Loucy (cell line): ENCODE results near the gene GSG1L2.

Experiments used
- H2AFZ ChIP-seq: fragments of 200-600 bp; sonication (generic); 2 replicates; pipeline ENCODE4 v1.6.0; 2016; ENCODE audit warnings: antibody characterized with exemption, mild to moderate bottlenecking, low read length, moderate library complexity
- H3F3A ChIP-seq: fragments of 200-600 bp; 2 replicates; pipeline ENCODE4 v1.6.0; 2016; ENCODE audit warnings: antibody characterized with exemption, low read depth, mild to moderate bottlenecking
- H3K27me3 ChIP-seq: fragments of 200-600 bp; sonication (generic); 2 replicates; pipeline ENCODE4 v1.6.1; 2014; ENCODE audit warnings: low read length, mild to moderate bottlenecking; ENCODE audit not compliant: insufficient read depth, poor library complexity, severe bottlenecking
- H3K36me3 ChIP-seq: fragments of 200-600 bp; sonication (generic); 2 replicates; pipeline ENCODE4 v1.6.1; 2016; ENCODE audit warnings: low read length; ENCODE audit not compliant: insufficient read depth
- H3K4me1 ChIP-seq: fragments of 200-600 bp; sonication (generic); 2 replicates; pipeline ENCODE4 v1.5.1; 2014; ENCODE audit warnings: low read length, mild to moderate bottlenecking; ENCODE audit not compliant: insufficient read depth, poor library complexity, severe bottlenecking
- H3K4me2 ChIP-seq: fragments of 200-600 bp; sonication (generic); 2 replicates; pipeline ENCODE4 v1.6.0; 2014; ENCODE audit warnings: antibody characterized with exemption, low read length, low read depth, mild to moderate bottlenecking; ENCODE audit not compliant: poor library complexity, severe bottlenecking
- H3K4me3 ChIP-seq: fragments of 200-600 bp; sonication (generic); 2 replicates; pipeline ENCODE4 v1.5.1; 2014; ENCODE audit warnings: low read length, mild to moderate bottlenecking, mixed read lengths; ENCODE audit not compliant: poor library complexity, severe bottlenecking
- H3K79me2 ChIP-seq: fragments of 200-600 bp; sonication (generic); 2 replicates; pipeline ENCODE4 v1.6.1; 2014; ENCODE audit warnings: low read length; ENCODE audit not compliant: insufficient read depth
- H3K9ac ChIP-seq: fragments of 200-600 bp; sonication (generic); 2 replicates; pipeline ENCODE4 v1.6.0; 2014; ENCODE audit warnings: mild to moderate bottlenecking, low read depth, low read length, moderate library complexity; ENCODE audit not compliant: poor library complexity, severe bottlenecking
- H3K9me2 ChIP-seq: fragments of 200-600 bp; sonication (generic); replicated peaks from 2 replicates; pipeline ENCODE4 v1.6.1; 2016; ENCODE audit warnings: low read depth, low read length, mixed read lengths
- H3K9me3 ChIP-seq: fragments of 200-600 bp; sonication (generic); 2 replicates; pipeline ENCODE4 v1.6.1; 2014; ENCODE audit warnings: mild to moderate bottlenecking, antibody characterized with exemption, low read length, low read depth; ENCODE audit not compliant: insufficient read depth
- H4K20me1 ChIP-seq: fragments of 200-600 bp; sonication (generic); 2 replicates; pipeline ENCODE4 v1.6.0; 2014; ENCODE audit warnings: antibody characterized with exemption, low read length, mild to moderate bottlenecking; ENCODE audit not compliant: insufficient read depth, poor library complexity, severe bottlenecking
- CTCF ChIP-seq: fragments of 200-600 bp; sonication (generic); conservative IDR thresholded peaks from 2 replicates; pipeline ENCODE4 v1.5.1; 2014; ENCODE audit warnings: mild to moderate bottlenecking, antibody characterized with exemption, low read length
- EZH2phosphoT487 ChIP-seq: fragments of 200-600 bp; IDR thresholded peaks from 2 replicates; pipeline ENCODE4 v1.6.1; 2018; ENCODE audit warnings: antibody characterized with exemption, mild to moderate bottlenecking, moderate library complexity, borderline replicate concordance

GSG1L2 gene

GRCh38 chr17:9862949-9863348, 41.1 kb upstream of the GSG1L2 start:
- no peak overlapping the region for H2AFZ ChIP-seq
- H3K27me3 ChIP-seq = no peaks in the 10 kb centered on the region
- H3K4me2 ChIP-seq = no peak overlapping the region
- TF ChIP-seq EZH2phosphoT487 (no peak), CTCF (no peak)
- H3K9me3 ChIP-seq = no peaks in the 10 kb centered on the region
- H3F3A ChIP-seq = no peaks in the 10 kb centered on the region
- no peaks in the 10 kb centered on the region for H3K36me3 ChIP-seq
- H3K9ac ChIP-seq = no peak overlapping the region
- H3K4me3 ChIP-seq = no peak overlapping the region
- H3K9me2 ChIP-seq = no peaks in the 10 kb centered on the region
- no peaks in the 10 kb centered on the region for H3K79me2 ChIP-seq
- no peaks in the 10 kb centered on the region for H4K20me1 ChIP-seq
- no peaks in the 10 kb centered on the region for H3K4me1 ChIP-seq

- no peak overlapping the region for H3K4me3 ChIP-seq
- TF ChIP-seq CTCF (no peak), EZH2phosphoT487 (no peak)
- no peaks in the 10 kb centered on the region for H3K36me3 ChIP-seq
- H3K79me2 ChIP-seq = no peaks in the 10 kb centered on the region
- H3K9me3 ChIP-seq = no peaks in the 10 kb centered on the region
- H3K9ac ChIP-seq = no peak overlapping the region
- no peak overlapping the region for H3K4me2 ChIP-seq
- no peaks in the 10 kb centered on the region for H4K20me1 ChIP-seq
- no peaks in the 10 kb centered on the region for H3K9me2 ChIP-seq
- H3K4me1 ChIP-seq = no peaks in the 10 kb centered on the region
- H2AFZ ChIP-seq = no peak overlapping the region
- H3F3A ChIP-seq = no peaks in the 10 kb centered on the region
- no peaks in the 10 kb centered on the region for H3K27me3 ChIP-seq
Measured at GRCh38 chr17:9862220-9862619, 40.3 kb upstream of the GSG1L2 start.

- H3K9me2 ChIP-seq = no peaks in the 10 kb centered on the region
- no peaks in the 10 kb centered on the region for H3K36me3 ChIP-seq
- no peak overlapping the region for H3K4me3 ChIP-seq
- no peaks in the 10 kb centered on the region for H4K20me1 ChIP-seq
- H3K4me2 ChIP-seq = no peak overlapping the region
- no peaks in the 10 kb centered on the region for H3K27me3 ChIP-seq
- no peak overlapping the region for H3K9ac ChIP-seq
- no peaks in the 10 kb centered on the region for H3K9me3 ChIP-seq
- H2AFZ ChIP-seq = no peak overlapping the region
- no peaks in the 10 kb centered on the region for H3F3A ChIP-seq
- TF ChIP-seq CTCF = no peak
- TF ChIP-seq EZH2phosphoT487 = no peak
- H3K79me2 ChIP-seq = no peaks in the 10 kb centered on the region
- no peaks in the 10 kb centered on the region for H3K4me1 ChIP-seq
Measured at GRCh38 chr17:9860851-9861250, 39.0 kb upstream of the GSG1L2 start.
